Measurements from ENCODE around the gene BROX.

Gene BROX

DNA sequence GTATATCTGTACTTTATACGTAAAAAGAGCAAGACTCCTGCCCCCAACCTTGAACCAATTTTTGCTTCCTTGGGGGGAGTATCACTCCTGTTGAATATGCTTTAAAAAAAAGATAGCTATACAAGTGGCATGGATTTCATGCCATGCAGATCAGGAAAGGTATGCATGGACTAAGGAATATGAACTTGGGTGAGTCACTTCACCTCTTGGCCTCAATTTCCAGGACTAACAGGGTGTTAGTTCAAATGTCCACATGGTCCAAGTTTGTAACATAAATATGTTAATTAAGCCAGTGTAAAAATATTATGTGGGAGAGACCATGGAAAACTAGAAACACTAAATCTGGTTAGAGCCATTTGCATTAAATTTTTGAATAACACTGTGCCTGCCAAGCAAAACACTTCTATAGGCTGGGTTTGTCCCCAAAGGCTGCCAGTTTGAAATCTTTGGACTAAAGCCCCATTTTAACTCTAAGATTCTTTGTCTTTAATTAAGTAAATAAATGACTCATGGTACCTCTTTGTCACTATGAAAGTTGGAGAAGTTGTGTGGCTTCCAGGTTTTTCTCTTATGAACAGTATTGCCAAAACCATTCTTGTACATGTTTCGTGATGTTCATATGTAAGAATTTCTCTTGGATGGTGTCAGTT is 57.7 kb downstream of the BROX start:
- no peak for DNase-seq
- H3K36me3 ChIP-seq (replicated peaks) = no peaks in the 10 kb centered on the region
- in situ Hi-C loops (cut with HindIII; ENCODE audit: low pct_ligation_motif_present, low sequenced_read_pairs) = no loop called here
- no peak overlapping the region for H3K4me3 ChIP-seq (ENCODE audit: low read depth, low read length)
- TF ChIP-seq, protein P1, sequence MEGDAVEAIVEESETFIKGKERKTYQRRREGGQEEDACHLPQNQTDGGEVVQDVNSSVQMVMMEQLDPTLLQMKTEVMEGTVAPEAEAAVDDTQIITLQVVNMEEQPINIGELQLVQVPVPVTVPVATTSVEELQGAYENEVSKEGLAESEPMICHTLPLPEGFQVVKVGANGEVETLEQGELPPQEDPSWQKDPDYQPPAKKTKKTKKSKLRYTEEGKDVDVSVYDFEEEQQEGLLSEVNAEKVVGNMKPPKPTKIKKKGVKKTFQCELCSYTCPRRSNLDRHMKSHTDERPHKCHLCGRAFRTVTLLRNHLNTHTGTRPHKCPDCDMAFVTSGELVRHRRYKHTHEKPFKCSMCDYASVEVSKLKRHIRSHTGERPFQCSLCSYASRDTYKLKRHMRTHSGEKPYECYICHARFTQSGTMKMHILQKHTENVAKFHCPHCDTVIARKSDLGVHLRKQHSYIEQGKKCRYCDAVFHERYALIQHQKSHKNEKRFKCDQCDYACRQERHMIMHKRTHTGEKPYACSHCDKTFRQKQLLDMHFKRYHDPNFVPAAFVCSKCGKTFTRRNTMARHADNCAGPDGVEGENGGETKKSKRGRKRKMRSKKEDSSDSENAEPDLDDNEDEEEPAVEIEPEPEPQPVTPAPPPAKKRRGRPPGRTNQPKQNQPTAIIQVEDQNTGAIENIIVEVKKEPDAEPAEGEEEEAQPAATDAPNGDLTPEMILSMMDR (IDR thresholded peaks at IDR 0.05; ENCODE audit: low read depth, low read length, missing control alignments) = no peak
- no peak overlapping the region for H3K27ac ChIP-seq
- no peaks in the 10 kb centered on the region for H3K27me3 ChIP-seq (replicated peaks)

DNA sequence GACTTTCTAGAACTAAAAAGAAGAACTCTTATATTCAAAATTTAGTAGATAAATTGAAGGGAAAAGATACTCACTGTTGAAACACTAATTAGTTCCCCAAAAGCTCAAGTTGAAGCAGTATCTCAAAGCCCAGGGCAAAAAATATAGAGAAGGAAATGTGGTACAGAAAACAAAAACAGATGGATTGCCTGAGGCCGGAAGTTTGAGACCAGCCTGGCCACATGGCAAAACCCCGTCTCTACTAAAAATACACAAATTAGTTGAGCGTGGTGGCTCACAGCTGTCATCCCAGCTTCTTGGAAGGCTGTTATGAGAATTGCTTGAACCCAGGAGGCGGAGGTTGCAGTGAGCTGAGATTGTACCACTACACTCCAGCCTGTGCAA is 60.6 kb downstream of the BROX start:
- no peaks in the 10 kb centered on the region for H3K27me3 ChIP-seq (replicated peaks)
- H3K27ac ChIP-seq = no peak overlapping the region
- no peak for DNase-seq
- H3K36me3 ChIP-seq (replicated peaks) = no peaks in the 10 kb centered on the region
- in situ Hi-C loops (cut with HindIII; ENCODE audit: low pct_ligation_motif_present, low sequenced_read_pairs) = no loop called here
- no peak overlapping the region for H3K4me3 ChIP-seq (ENCODE audit: low read depth, low read length)
- TF ChIP-seq, protein P1 (IDR thresholded peaks at IDR 0.05; ENCODE audit: low read depth, low read length, missing control alignments) = no peak

- Histone ChIP-seq H3K27me3 (replicated peaks) (no peaks in the 10 kb centered on the region), H3K4me3 (ENCODE audit: low read depth, low read length) (no peak overlapping the region), H3K27ac (no peak overlapping the region), H3K36me3 (replicated peaks) (no peaks in the 10 kb centered on the region)
- TF ChIP-seq, protein P1 (IDR thresholded peaks at IDR 0.05; ENCODE audit: low read depth, low read length, missing control alignments) = no peak
- no peak for DNase-seq
- in situ Hi-C loops (cut with HindIII; ENCODE audit: low pct_ligation_motif_present, low sequenced_read_pairs) = no loop called here
These were observed 65.1 kb downstream of the BROX start for GRCh38 chr1:222777463-222777862.

- in situ Hi-C loops (cut with HindIII; ENCODE audit: low pct_ligation_motif_present, low sequenced_read_pairs) = no loop called here
- H3K27ac ChIP-seq = no peak overlapping the region
- no peaks in the 10 kb centered on the region for H3K36me3 ChIP-seq (replicated peaks)
- DNase-seq = no peak
- TF ChIP-seq, protein P1 (IDR thresholded peaks at IDR 0.05; ENCODE audit: low read depth, low read length, missing control alignments) = no peak
- H3K27me3 ChIP-seq (replicated peaks) = no peaks in the 10 kb centered on the region
- H3K4me3 ChIP-seq (ENCODE audit: low read depth, low read length) = no peak overlapping the region
These were observed 65.6 kb downstream of the BROX start for GRCh38 chr1:222777977-222778376.

- DNase-seq = no peak
- H3K36me3 ChIP-seq (replicated peaks) = no peaks in the 10 kb centered on the region
- peaks cover 3% of the 10 kb centered on the region for H3K27me3 ChIP-seq (replicated peaks)
- TF ChIP-seq, protein P1 (IDR thresholded peaks at IDR 0.05; ENCODE audit: low read depth, low read length, missing control alignments) = no peak
- H3K27ac ChIP-seq = no peak overlapping the region
- H3K4me3 ChIP-seq (ENCODE audit: low read depth, low read length) = no peak overlapping the region
- in situ Hi-C loops (cut with HindIII; ENCODE audit: low pct_ligation_motif_present, low sequenced_read_pairs) = loop anchor here (10.0 kb wide), 1 partner anchor 304 kb away; no protein-coding TSS in a partner anchor
These were observed 68.9 kb downstream of the BROX start for GRCh38 chr1:222781251-222781650.

DNA sequence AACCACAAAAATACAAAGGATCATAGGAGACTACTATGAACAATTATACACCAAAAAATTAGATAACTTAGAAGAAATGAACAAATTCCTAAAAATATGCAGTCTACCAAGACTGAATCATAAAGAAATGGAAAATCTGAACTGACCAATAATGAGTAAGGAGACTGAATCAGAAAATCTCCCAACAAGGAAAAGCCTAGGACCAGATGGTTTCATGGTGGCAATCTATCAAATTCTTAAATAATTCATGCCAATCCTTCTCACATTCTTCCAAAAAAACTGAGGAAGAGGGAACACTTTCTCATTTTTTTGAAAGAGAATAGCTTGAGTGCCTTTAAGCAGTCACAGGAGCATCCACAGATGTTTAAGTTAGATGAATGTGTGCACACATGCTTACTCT is 70.7 kb downstream of the BROX start:
- Histone ChIP-seq H3K27ac (no peak overlapping the region), H3K27me3 (replicated peaks) (peaks cover 3% of the 10 kb centered on the region), H3K36me3 (replicated peaks) (no peaks in the 10 kb centered on the region), H3K4me3 (ENCODE audit: low read depth, low read length) (no peak overlapping the region)
- DNase-seq = no peak
- in situ Hi-C loops (cut with HindIII; ENCODE audit: low pct_ligation_motif_present, low sequenced_read_pairs) = loop anchor here (10.0 kb wide), 1 partner anchor 302 kb away; no protein-coding TSS in a partner anchor
- TF ChIP-seq, protein P1 (IDR thresholded peaks at IDR 0.05; ENCODE audit: low read depth, low read length, missing control alignments) = no peak
